GM23338 (cell line): ENCODE measurements around the gene BICRAL.

Experiments used
- CREB1 ChIP-seq: fragments of 250-450 bp; sonication (Bioruptor Pico); IDR thresholded peaks from 2 replicates; pipeline ENCODE4 v1.5.0; 2020; ENCODE audit warnings: low read depth, mild to moderate bottlenecking, moderate library complexity
- CTCF ChIP-seq, 2 experiments: fragments of 200-600 bp in 1 of 2; sonication (generic) in 1 of 2; conservative IDR thresholded peaks; 2 replicates each; pipeline versions ENCODE4 v1.5.1 to v1.6.1; 2016 to 2017; ENCODE audit warnings: antibody characterized with exemption in 2 of 2, low read depth in 2 of 2, mild to moderate bottlenecking in 2 of 2, moderate library complexity in 1 of 2
- ETS1 ChIP-seq: IDR thresholded peaks from 2 replicates; pipeline ENCODE4 v1.6.1; 2016; ENCODE audit warnings: antibody characterized with exemption
- EZH2 ChIP-seq: fragments of 200-600 bp; sonication (generic); IDR thresholded peaks from one replicate; pipeline ENCODE4 v1.8.0; 2017; ENCODE audit warnings: antibody characterized with exemption, mild to moderate bottlenecking, low read depth; ENCODE audit not compliant: unreplicated experiment
- EZH2phosphoT487 ChIP-seq: fragments of 200-600 bp; sonication (generic); IDR thresholded peaks from one replicate; pipeline ENCODE4 v1.8.1; 2018; ENCODE audit warnings: antibody characterized with exemption; ENCODE audit not compliant: unreplicated experiment
- JUNB ChIP-seq: IDR thresholded peaks from one replicate; pipeline ENCODE4 v1.6.1; 2016; ENCODE audit warnings: antibody characterized with exemption; ENCODE audit not compliant: unreplicated experiment
- POLR2AphosphoS5 ChIP-seq: IDR thresholded peaks from 2 replicates; pipeline ENCODE4 v1.6.1; 2016; ENCODE audit warnings: antibody characterized with exemption, low read depth
- REST ChIP-seq: IDR thresholded peaks from one replicate; pipeline ENCODE4 v1.6.1; 2018; ENCODE audit warnings: antibody characterized with exemption; ENCODE audit not compliant: unreplicated experiment
- STAT1 ChIP-seq: IDR thresholded peaks from one replicate; pipeline ENCODE4 v1.6.1; 2016; ENCODE audit warnings: antibody characterized with exemption; ENCODE audit not compliant: unreplicated experiment
- ZNF331 ChIP-seq: fragments of 250-450 bp; sonication (Bioruptor Pico); IDR thresholded peaks from 2 replicates; pipeline ENCODE4 v1.5.0; 2020; ENCODE audit warnings: low read depth, mild to moderate bottlenecking, moderate library complexity

- TF ChIP-seq CTCF (conservative IDR thresholded peaks at IDR 0.05; ENCODE audit: low read depth in 2 of 2) (no peak), EZH2phosphoT487 (no peak), POLR2AphosphoS5 (no peak), JUNB (no peak), REST (no peak), EZH2 (no peak), ETS1 (no peak), ZNF331 (no peak), CREB1 (CRISPR knock-in tag) (no peak), STAT1 (no peak)
These were observed 88.5 kb downstream of the BICRAL start for GRCh38 chr6:42870145-42870936.
